IMR-90 (cell line): ENCODE results near the gene DHCR7. TPM values are rescaled to one million over a fixed set of nuclear protein-coding genes. Genes with fewer than 3 reads are reported as not detected.

Source experiments
- ATAC-seq: fragments of 200-7000 bp; cut with Tn5 transposase; 2 replicates; pipeline ENCODE4 v1.9.1; 2020; ENCODE audit warnings: low read depth, mild to moderate bottlenecking, moderate library complexity
- BruUV-seq: library from RNA; stranded (reverse); fragments of 400-500 nt; replicated peaks from 2 replicates; lab custom pipeline; 2021; lab: Mats Ljungman, UMichigan
- CTCF ChIA-PET: fragments of 300-600 bp; formaldehyde crosslinking; extraction: SDS; loops from one replicate; lab custom pipeline; 2021; ENCODE audit warnings: antibody characterized with exemption; lab: Yijun Ruan, JAX
- POLR2A ChIA-PET: fragments of 300-600 bp; sonication (Branson Sonifier 250); formaldehyde crosslinking; loops from one replicate; lab custom pipeline; 2022; ENCODE audit warnings: antibody characterized with exemption; ENCODE audit not compliant: unreplicated experiment; lab: Charles Lee
- DNase-seq: peaks from one replicate; pipeline ENCODE4 v3.0.0; 2013
- H2AFZ ChIP-seq: replicated peaks from 2 replicates; pipeline ENCODE3; 2013; ENCODE audit warnings: low read length, mild to moderate bottlenecking; ENCODE audit not compliant: poor library complexity
- H2AK5ac ChIP-seq: 2 replicates; pipeline ENCODE4 v1.6.1; 2013; ENCODE audit warnings: low read depth, low read length, inconsistent platforms
- H2AK9ac ChIP-seq: replicated peaks from 2 replicates; pipeline ENCODE3; 2013; ENCODE audit warnings: mild to moderate bottlenecking, low read depth, low read length, moderate library complexity; ENCODE audit not compliant: poor library complexity
- H2BK120ac ChIP-seq: 2 replicates; pipeline ENCODE4 v1.6.1; 2013; ENCODE audit warnings: low read depth, low read length, inconsistent platforms
- H2BK15ac ChIP-seq: 3 replicates; pipeline ENCODE4 v1.6.1; 2013; ENCODE audit warnings: low read depth, low read length, inconsistent platforms
- H2BK20ac ChIP-seq: 2 replicates; pipeline ENCODE4 v1.6.1; 2013; ENCODE audit warnings: low read depth, mild to moderate bottlenecking, inconsistent platforms, low read length, moderate library complexity
- H2BK5ac ChIP-seq: 2 replicates; pipeline ENCODE4 v1.6.1; 2013; ENCODE audit warnings: mild to moderate bottlenecking, low read depth, low read length, inconsistent platforms; ENCODE audit not compliant: poor library complexity, severe bottlenecking
- H3K14ac ChIP-seq: replicated peaks from 2 replicates; pipeline ENCODE4 v1.6.1; 2013; ENCODE audit warnings: low read depth, low read length, inconsistent platforms
- H3K18ac ChIP-seq: 2 replicates; pipeline ENCODE4 v1.6.1; 2013; ENCODE audit warnings: low read depth, low read length, control low read depth
- H3K23ac ChIP-seq: 2 replicates; pipeline ENCODE4 v1.6.1; 2013; ENCODE audit warnings: low read depth, low read length, inconsistent platforms
- H3K27ac ChIP-seq: 2 replicates; pipeline ENCODE4 v1.5.1; 2013; ENCODE audit warnings: mild to moderate bottlenecking, control low read depth, low read length; ENCODE audit not compliant: insufficient read depth
- H3K27me3 ChIP-seq: 2 replicates; pipeline ENCODE4 v1.6.1; 2013; ENCODE audit warnings: low read length; ENCODE audit not compliant: control insufficient read depth, insufficient read depth
- H3K36me3 ChIP-seq: 2 replicates; pipeline ENCODE4 v1.6.1; 2013; ENCODE audit warnings: low read length, mixed read lengths; ENCODE audit not compliant: control insufficient read depth, insufficient read depth
- H3K4ac ChIP-seq: 2 replicates; pipeline ENCODE4 v1.6.1; 2013; ENCODE audit warnings: low read depth, low read length, inconsistent platforms
- H3K4me1 ChIP-seq: 2 replicates; pipeline ENCODE4 v1.6.1; 2013; ENCODE audit warnings: low read length, mixed read lengths; ENCODE audit not compliant: control insufficient read depth, insufficient read depth
- H3K4me2 ChIP-seq: 2 replicates; pipeline ENCODE4 v1.6.1; 2013; ENCODE audit warnings: low read depth, mild to moderate bottlenecking, control low read depth, low read length, moderate library complexity
- H3K4me3 ChIP-seq: 2 replicates; pipeline ENCODE4 v1.5.1; 2013; ENCODE audit warnings: low read depth, mild to moderate bottlenecking, control low read depth, low read length, moderate library complexity; ENCODE audit not compliant: insufficient read depth
- H3K56ac ChIP-seq: 2 replicates; pipeline ENCODE4 v1.6.1; 2013; ENCODE audit warnings: low read length, inconsistent platforms; ENCODE audit not compliant: insufficient read depth; ENCODE audit errors: extremely low read depth
- H3K79me1 ChIP-seq, 2 experiments: 2 replicates each; pipeline ENCODE4 v1.6.1; 2013; ENCODE audit warnings: low read length in 2 of 2, inconsistent platforms in 1 of 2, low read depth in 1 of 2
- H3K9ac ChIP-seq: 2 replicates; pipeline ENCODE4 v1.6.1; 2013; ENCODE audit warnings: low read depth, low read length, control low read depth
- H3K9me1 ChIP-seq: 2 replicates; pipeline ENCODE4 v1.6.1; 2013; ENCODE audit warnings: low read length, inconsistent platforms; ENCODE audit not compliant: insufficient read depth
- H3K9me3 ChIP-seq: 2 replicates; pipeline ENCODE4 v1.6.1; 2013; ENCODE audit warnings: low read length; ENCODE audit not compliant: control insufficient read depth, insufficient read depth
- H4K20me1 ChIP-seq: 2 replicates; pipeline ENCODE4 v1.6.1; 2013; ENCODE audit warnings: low read length, inconsistent platforms; ENCODE audit not compliant: insufficient read depth
- H4K5ac ChIP-seq: 2 replicates; pipeline ENCODE4 v1.6.1; 2013; ENCODE audit warnings: mild to moderate bottlenecking, low read depth, low read length, control low read depth
- H4K8ac ChIP-seq, 2 experiments: 2 replicates each; pipeline ENCODE4 v1.6.1; 2013; ENCODE audit warnings: low read depth in 2 of 2, low read length in 2 of 2, control low read depth in 1 of 2, inconsistent platforms in 1 of 2
- H4K91ac ChIP-seq: 2 replicates; pipeline ENCODE4 v1.6.1; 2013; ENCODE audit warnings: low read depth, low read length, inconsistent platforms; ENCODE audit not compliant: insufficient read depth
- BHLHE40 ChIP-seq: fragments of 150-350 bp; IDR thresholded peaks from 2 replicates; pipeline ENCODE4 v1.6.1; 2016; ENCODE audit warnings: mild to moderate bottlenecking, low read depth, low read length
- CHD1 ChIP-seq: IDR thresholded peaks from 2 replicates; pipeline ENCODE4 v1.6.1; 2012; ENCODE audit warnings: low read depth, low read length, improper control_type of control experiment
- MAZ ChIP-seq: IDR thresholded peaks from 2 replicates; pipeline ENCODE4 v1.6.1; 2012; ENCODE audit warnings: low read depth, mild to moderate bottlenecking, low read length, improper control_type of control experiment, moderate library complexity, borderline replicate concordance
- POLR2A ChIP-seq: IDR thresholded peaks from 2 replicates; pipeline ENCODE4 v1.6.1; 2012; ENCODE audit warnings: mild to moderate bottlenecking, low read depth, low read length
- WGBS, 2 experiments: methylation state at CpG; one replicate each; pipeline versions ENCODE4 v1.1.5 to v1.1.7; 2013; ENCODE audit warnings: missing lambda C conversion rate in 2 of 2; ENCODE audit not compliant: insufficient read length in 1 of 2; ENCODE audit errors: extremely low coverage in 2 of 2; 5-methylcytosine and 5-hydroxymethylcytosine counted together
- dilution Hi-C: fragments of 300-500 bp; cut with HindIII; formaldehyde crosslinking; loops from one replicate; pipeline ENCODE4 v1.14.3; 2018; ENCODE audit warnings: low sequenced_read_pairs; ENCODE audit not compliant: unreplicated experiment
- in situ Hi-C: fragments of 300-500 bp; cut with MboI; formaldehyde crosslinking; loops from 3 replicates; pipeline ENCODE4 v1.14.3; 2019; ENCODE audit warnings: low sequenced_read_pairs, inconsistent platforms, mixed read lengths
- intact Hi-C: fragments of 100-400 bp; cut with micrococcal nuclease; formaldehyde crosslinking; loops from 2 replicates; pipeline ENCODE4 v1.10.0; 2022
- polyA plus RNA-seq, 3 experiments: library from polyadenylated mRNA; depleted of rRNA; stranded (reverse); fragments of >200 nt; gene quantifications; 2 replicates each; pipeline ENCODE4 v1.2.3, GENCODE V29; 2012; ENCODE audit warnings: low replicate concordance in 1 of 3
- total RNA-seq: library from RNA; depleted of rRNA; stranded (reverse); fragments of >200 nt; gene quantifications from 2 replicates; pipeline ENCODE4 v1.2.3, GENCODE V29; 2012

The DHCR7 gene
- total and polyA plus RNA-seq, 2 of the 4 experiments (the other 2 are of a cell fraction): 22.0 to 43.3 TPM

DNA sequence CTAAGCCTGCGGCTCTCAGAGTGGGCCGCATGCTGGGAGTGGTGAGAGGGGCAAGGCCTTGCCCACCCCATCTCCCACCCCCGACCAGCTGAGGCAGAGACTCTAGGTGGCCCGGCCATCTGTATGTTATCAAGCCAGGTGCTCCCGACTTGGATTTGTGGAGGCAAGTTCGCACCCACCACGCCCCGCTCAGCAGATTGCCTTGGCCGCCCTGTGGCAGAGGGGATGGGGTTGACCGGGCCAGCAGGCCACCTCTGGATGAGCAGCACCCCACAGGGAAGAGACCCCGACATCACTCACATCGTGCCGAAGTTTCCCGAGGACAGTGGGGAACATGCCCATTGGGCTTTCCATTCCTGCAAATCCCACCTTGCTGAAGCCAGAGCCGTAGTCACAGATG lies 40.8 kb downstream of the DHCR7 start:
- Histone ChIP-seq H3K4me2 (no peak overlapping the region), H3K9ac (no peak overlapping the region), H2BK5ac (no peak overlapping the region), H3K23ac (no peak overlapping the region), H3K4me1 (no peaks in the 10 kb centered on the region), H3K4me3 (no peak overlapping the region), H4K91ac (no peak overlapping the region), H3K18ac (no peak overlapping the region), H2AK9ac (no peak overlapping the region), H4K5ac (no peak overlapping the region), H2AFZ (no peak overlapping the region), H3K9me1 (peaks cover 4% of the 10 kb centered on the region; the same call in 1 of the 2 replicates), H3K36me3 (no peaks in the 10 kb centered on the region), H2AK5ac (no peak overlapping the region), H2BK120ac (no peak overlapping the region), H3K9me3 (peaks cover 2% of the 10 kb centered on the region; the same call in 1 of the 2 replicates), H4K20me1 (no peaks in the 10 kb centered on the region), H3K4ac (no peak overlapping the region), H4K8ac (no peak overlapping the region), H3K79me1 (no peaks in the 10 kb centered on the region), H2BK15ac (no peak overlapping the region), H3K27ac (no peak overlapping the region), H2BK20ac (no peak overlapping the region), H3K14ac (no peak overlapping the region), H3K56ac (no peak overlapping the region), H3K27me3 (peaks cover 14% of the 10 kb centered on the region)
- intact Hi-C loops (no loop called here), dilution Hi-C loops (no loop called here), in situ Hi-C loops (no loop called here)
- POLR2A ChIA-PET: no interaction called here
- 94% methylated on average over 9 of the region's 15 CpGs; no CpG with 5 or more reads in 1 of the 2 experiments for WGBS, 2 experiments
- DNase-seq: no peak
- no TSS peak for BruUV-seq
- TF ChIP-seq MAZ: no peak
- no peak for TF ChIP-seq POLR2A
- TF ChIP-seq CHD1: no peak
- no peak for TF ChIP-seq BHLHE40
- no peak for ATAC-seq
- CTCF ChIA-PET: no interaction called here
